ENCODE results near the gene CDKAL1. TPM values are rescaled to one million over a fixed set of nuclear protein-coding genes. Genes with fewer than 3 reads are reported as not detected.

The CDKAL1 gene
- total and polyA plus RNA-seq, 2 of the 13 experiments (the other 11 are each of a cell fraction or from before 2014, with no cell fraction given): 9.5 to 27.7 TPM

DNA sequence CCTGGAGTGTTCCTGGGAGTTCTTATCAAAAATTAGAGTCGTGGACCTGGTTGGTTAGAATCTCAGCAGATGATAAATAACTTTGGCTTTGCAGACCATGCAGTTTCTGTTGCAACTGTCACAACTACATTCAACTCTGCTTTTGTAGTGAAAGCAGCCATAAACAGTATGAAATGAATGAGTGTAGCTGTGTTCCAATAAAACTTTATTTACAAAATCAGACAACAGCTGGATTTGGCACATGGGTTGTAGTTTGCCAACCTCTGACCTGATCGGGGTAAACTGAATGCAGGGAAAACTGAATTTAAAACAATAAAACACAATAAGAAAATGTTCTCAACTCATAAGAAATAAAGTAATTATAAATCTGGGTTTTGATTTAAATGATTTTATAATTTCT lies 513.8 kb downstream of the CDKAL1 start:
- Histone ChIP-seq H3K27me3 (ENCODE audit: control insufficient read depth in 1 of 2, insufficient read depth in 2 of 2, low read length in 2 of 2) (no peaks in the 10 kb centered on the region), H4K20me1 (ENCODE audit: insufficient read depth, low read length) (no peaks in the 10 kb centered on the region), H3K27ac (ENCODE audit: extremely low read length, insufficient read depth, low read length) (no peak overlapping the region), H3K4me2 (ENCODE audit: low read depth, low read length) (no peak overlapping the region), H3K4me3 (replicated peaks in 1 of 3; ENCODE audit: insufficient read depth in 1 of 3, low read depth in 2 of 3, low read length in 3 of 3) (no peak overlapping the region), H3K9me3 (ENCODE audit: low read length) (no peaks in the 10 kb centered on the region), H3K4me1 (ENCODE audit: insufficient read depth, low read length) (peaks cover 27% of the 10 kb centered on the region), H3K9ac (ENCODE audit: insufficient read depth, low read depth, low read length) (no peak overlapping the region), H3K36me3 (replicated peaks in 1 of 2; ENCODE audit: control insufficient read depth in 1 of 2, insufficient read depth in 2 of 2, low read length in 2 of 2) (no peaks in the 10 kb centered on the region; a peak in 1 of 5 replicates), H3K79me2 (ENCODE audit: insufficient read depth, low read length) (no peaks in the 10 kb centered on the region), H2AFZ (ENCODE audit: low read length) (no peak overlapping the region)
- CTCF ChIA-PET (ENCODE audit: low intra/inter-chr PET ratio, low total read pairs): no interaction called here
- TF ChIP-seq ZNF724P (CRISPR knock-in tag; IDR thresholded peaks at IDR 0.05; ENCODE audit: borderline replicate concordance) (no peak), ZBTB40 (IDR thresholded peaks at IDR 0.05) (no peak), ZBTB40 (CRISPR knock-in tag; IDR thresholded peaks at IDR 0.05) (peak; percentile 81; the same call in 1 of the 2 replicates)
- POLR2A ChIA-PET: no interaction called here
- intact Hi-C loops (cut with micrococcal nuclease; ENCODE audit: unreplicated experiment) (no loop called here), in situ Hi-C loops (cut with HindIII; ENCODE audit: extremely low pct_ligation_motif_present, low pct_unique_long_range_greater_than_20kb) (no loop called here)
- DNase-seq (ENCODE audit: low spot score): no peak
- no peak for ATAC-seq
- no peak for FAIRE-seq
- WGBS (ENCODE audit: low lambda C conversion rate): 97% methylated on average over 2 of the region's 2 CpGs
- BruUV-seq (replicated peaks): no TSS peak
